Stimulated activated CD4-positive, alpha-beta T cell treated with anti-CD3 and anti-CD28 coated beads, Interleukin-2, amount 100 ng/mL, for 24 hours (primary cell): ENCODE measurements around the gene CCDC137.
A peak's percentile ranks its signal among the peaks of the same experiment; 100 is the strongest.

Experiments
- DNase-seq, 2 donors: peaks; one replicate each; pipeline ENCODE4 v3.0.0-alpha.2; 2020

Gene CCDC137

GRCh38 chr17:81703747-81704654 lies 37.5 kb downstream of the CCDC137 start:
- peak in 1 of 2 donors; percentile 35 for DNase-seq

GRCh38 chr17:81705518-81706231 lies 39.1 kb downstream of the CCDC137 start:
- DNase-seq = no peak

GRCh38 chr17:81706232-81706611 lies 39.7 kb downstream of the CCDC137 start:
- no peak for DNase-seq

GRCh38 chr17:81706757-81707624 lies 40.5 kb downstream of the CCDC137 start:
- DNase-seq = no peak

- no peak for DNase-seq
These were observed 41.4 kb downstream of the CCDC137 start for GRCh38 chr17:81707725-81708646.

GRCh38 chr17:81708739-81709185 lies 42.2 kb downstream of the CCDC137 start:
- no peak for DNase-seq

GRCh38 chr17:81710514-81711308 lies 44.2 kb downstream of the CCDC137 start:
- peak in 1 of 2 donors; percentile 41 for DNase-seq

- peak; percentile 84 to 88 for DNase-seq
These were observed 45.4 kb downstream of the CCDC137 start, which contains the start of gene SLC25A10 for GRCh38 chr17:81711814-81712467. Gene SLC25A10, plus strand, starts transcription at chr17:81712284. Its CDS starts 143 bp downstream, at chr17:81712427.

GRCh38 chr17:81712468-81713003 lies 46.0 kb downstream of the CCDC137 start:
- no peak for DNase-seq

- no peak for DNase-seq
These were observed 46.5 kb downstream of the CCDC137 start for GRCh38 chr17:81713004-81713555.

GRCh38 chr17:81713556-81714411 lies 47.2 kb downstream of the CCDC137 start:
- no peak for DNase-seq

GRCh38 chr17:81714412-81715106 lies 48.0 kb downstream of the CCDC137 start:
- DNase-seq = no peak

GRCh38 chr17:81715107-81715871 lies 48.8 kb downstream of the CCDC137 start:
- DNase-seq = no peak

- DNase-seq = no peak
These were observed 49.5 kb downstream of the CCDC137 start for GRCh38 chr17:81715872-81716673.

GRCh38 chr17:81716674-81716996 lies 50.1 kb downstream of the CCDC137 start:
- no peak for DNase-seq

- DNase-seq = no peak
These were observed 50.7 kb downstream of the CCDC137 start for GRCh38 chr17:81717049-81717765.
